Measurements from ENCODE around the gene GNAT2.
"Not testable (repeated sequence)": the region's sequence is repeated elsewhere in the genome, so short reads cannot be mapped to it uniquely, and the experiment has no call there.

GNAT2 gene

DNA sequence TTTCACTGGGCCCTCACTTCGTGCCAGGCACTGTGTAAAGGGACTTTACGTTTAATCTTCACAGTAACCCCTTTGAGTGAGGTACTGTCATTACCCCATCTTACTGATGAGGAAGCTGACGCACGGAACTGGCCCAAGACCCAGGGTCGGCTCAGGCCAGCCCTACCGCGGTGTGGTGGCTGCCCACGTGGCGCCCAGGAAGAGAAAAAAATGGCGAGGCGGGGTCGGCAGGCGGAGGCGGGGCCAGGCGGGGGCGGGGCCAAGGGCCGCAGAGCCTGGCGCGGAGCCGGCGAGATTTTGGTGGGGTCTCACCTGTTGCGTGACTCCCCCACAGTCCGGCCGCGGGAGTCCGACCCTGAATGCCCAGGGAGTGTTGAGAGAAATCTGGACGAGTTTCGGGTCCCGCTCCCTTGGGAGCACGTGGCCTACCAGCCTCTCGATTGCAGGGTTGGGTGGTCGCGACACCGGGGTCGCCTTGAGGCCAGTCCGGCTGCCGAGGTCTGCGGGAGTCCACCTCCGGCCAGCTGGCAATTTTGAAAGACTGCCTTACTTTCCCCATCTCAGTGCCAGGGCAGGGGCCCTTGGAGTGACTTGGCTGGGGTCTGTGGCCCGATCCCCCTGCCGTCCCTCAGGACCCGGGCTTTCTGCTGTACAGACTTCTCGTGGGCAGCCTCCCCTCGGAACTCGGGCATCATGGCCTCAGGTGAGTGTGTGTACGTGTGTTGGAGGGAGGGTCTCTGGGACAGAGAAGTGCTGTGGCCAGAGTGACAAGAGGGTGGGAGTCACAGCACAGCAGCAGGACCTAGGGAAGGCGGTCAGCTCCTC, at the start of gene GNAT2, which contains the start of gene AMPD2:
Gene GNAT2 (minus strand): TSS at position 41 of the 825 bp plus-strand sequence. CDS start 6,746 bp downstream, outside the sequence.
Gene AMPD2 (plus strand): TSS at position 262 of the 825 bp plus-strand sequence. CDS start 1,339 bp downstream, outside the sequence.
- DNase-seq, result peak; percentile 74

DNA sequence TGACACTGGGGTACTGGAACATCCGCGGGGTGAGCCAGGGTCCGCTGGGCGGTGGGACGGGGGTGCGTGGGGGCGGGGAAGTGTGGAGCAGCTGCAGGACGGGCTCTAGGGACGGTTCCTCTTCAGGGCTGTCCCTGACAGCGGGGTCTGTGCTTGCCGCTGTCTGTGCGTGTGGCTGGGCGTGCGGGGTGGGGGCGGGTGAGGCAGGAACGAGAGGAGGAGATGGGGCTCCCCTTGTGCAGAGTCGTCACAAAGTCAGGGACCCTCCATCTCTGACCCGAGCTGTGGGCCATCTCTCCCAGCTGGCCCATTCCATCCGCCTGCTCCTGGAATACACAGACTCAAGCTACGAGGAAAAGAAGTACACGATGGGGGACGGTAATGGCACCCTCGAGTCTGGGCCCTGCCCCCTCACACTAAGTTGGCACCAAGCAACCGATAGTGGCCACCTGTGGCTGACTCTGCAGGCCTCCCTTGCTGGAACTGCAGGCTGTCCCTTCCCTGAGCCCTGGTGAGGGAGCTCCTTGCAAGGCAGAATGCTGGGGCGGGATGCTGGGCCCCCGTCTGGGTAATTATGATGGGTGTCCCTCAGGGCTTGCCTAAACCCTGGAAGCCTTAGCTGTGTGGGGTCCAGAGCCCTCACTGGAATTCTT, 48.8 kb upstream of the GNAT2 start:
- DNase-seq, result no peak

DNA sequence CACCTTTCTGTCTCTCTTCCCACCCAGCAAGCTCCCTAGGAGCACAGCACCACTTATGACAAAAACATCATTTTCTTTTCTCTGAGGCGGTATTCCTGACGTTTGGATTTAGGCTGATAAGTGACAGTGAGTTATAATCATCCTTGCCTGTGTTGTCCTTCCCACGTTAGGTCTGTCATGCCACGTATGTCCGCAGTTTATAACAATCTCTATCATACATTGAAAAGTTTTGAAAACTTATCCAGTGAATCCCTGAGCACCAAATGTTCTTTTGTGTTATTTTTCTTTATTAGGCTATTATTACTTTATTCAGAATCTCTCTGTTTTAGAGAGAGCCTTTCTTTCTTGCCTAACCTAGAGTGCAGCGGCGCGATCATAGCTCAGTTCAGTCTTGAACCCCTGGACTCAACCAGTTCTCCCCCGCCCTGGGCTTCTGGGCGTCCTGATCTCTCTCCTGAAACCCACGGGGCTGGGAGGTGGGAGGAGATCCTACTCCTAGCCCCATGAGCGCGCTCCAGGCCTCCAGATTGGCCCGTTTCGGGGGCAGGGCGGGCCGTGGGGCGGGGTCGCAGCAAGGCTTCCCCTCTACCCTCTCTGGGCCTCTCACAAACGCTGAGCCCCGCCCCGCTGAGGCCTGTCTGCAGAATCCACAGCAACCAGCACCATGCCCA, 48.2 kb upstream of the GNAT2 start, which contains the start of gene GSTM2:
Gene GSTM2 (plus strand): TSS at position 606 of the 671 bp plus-strand sequence. CDS start 59 bp downstream, at position 665.
- peak; percentile 85 for DNase-seq

DNA sequence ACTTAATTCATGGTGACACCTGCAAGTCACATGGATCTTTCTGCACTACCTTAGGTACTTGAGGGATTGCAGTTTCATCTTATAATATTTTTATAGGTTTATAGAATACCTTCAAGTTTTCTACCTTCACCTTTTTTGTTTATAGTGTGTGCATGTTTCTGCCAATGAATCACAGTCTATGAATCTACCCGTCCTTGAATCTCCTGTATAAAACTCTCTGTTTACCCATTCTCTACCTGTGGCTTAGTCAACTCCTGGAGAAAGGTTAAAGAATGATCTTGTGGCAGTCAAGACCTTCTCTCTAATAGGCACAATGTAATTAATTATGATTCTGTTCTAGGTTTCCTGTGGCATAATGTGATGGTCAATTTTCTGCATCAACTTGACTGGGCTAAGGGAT, 45.3 kb upstream of the GNAT2 start:
- DNase-seq, result no peak

DNA sequence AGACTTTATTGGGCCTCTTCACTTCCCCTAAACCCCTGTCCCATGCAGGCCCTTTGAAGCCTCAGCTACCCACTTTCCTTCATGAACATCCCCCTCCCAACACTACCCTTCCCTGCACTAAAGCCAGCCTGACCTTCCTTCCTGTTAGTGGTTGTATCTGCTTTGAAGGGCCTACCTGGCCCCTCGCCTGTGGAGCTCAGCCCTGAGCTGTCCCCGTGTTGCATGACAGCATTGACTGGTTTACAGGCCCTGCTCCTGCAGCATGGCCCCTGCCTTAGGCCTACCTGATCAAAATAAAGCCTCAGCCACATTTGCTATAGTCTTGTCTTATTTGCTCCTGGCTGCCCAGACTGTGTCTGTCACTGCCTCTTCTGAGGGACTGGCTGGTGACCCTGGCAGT, 42.0 kb upstream of the GNAT2 start:
- DNase-seq, result no peak

DNA sequence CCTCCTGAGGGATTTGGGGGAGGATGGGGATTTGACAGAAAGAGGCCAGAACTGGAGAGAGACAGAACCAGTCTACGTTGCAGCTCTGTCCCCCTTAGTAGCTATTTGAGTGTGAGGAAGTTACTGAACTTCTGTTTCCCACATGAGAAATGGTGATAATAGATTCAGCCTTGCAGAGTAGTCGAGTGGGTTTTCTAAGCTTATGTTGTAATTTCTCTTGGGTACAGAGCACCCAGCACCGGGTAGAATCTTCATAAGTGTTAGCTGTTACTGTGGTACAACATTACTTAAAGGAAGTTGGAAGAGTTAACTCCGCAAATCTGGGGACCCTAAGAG, 41.2 kb upstream of the GNAT2 start:
- not testable (repeated sequence) for DNase-seq

DNA sequence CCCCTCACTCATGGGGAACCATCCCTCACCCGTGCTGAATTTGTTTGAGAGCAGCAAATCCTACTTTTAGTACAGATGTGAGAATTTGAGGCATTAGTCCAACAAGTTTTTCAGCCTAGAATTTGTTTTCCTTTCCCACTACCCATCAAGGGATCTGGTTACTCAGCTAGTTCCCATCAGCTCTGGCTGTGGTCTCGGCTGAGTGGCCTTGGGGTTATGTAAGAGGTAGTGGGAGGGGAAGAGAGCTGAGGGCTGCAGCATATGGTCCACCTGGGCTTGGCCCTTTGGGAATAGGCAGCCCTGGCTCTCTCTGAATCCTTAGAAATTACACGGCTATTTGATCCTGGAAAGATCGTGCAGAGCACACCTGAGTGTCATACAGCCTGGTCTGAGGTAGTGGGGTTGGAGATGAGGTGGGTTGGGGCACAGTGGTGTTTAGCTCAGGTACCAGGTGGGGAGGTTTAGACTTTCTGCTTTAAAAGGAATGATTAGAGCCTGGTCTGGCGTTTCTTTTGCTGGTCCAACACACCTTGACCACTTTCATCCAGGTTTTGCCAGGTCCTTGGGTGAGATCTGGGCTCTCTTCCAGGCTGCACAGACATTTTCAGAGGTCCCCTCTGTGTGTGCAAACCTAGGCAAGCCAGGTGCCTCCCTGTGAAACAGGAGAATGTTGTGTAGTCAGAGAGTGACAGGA, 40.7 kb upstream of the GNAT2 start:
- no peak for DNase-seq

DNA sequence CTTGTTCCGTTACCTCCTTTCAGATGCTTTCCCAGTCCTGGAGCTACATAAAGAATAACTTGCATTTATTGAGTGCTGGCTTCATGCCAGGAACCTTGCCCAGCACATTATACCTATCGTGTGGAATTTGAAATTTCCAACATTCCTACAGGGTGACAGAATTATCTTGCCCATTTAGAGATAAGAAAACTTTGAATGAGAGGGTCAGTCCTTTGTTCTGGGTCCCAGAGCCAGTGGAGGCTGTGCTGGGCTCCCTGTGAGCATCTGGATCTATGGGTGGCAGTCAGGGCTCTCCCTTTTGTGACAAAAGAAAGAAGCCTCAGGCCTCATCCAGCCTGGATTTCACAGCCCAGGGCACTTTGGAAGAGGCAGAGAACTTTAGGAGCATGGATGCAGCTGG, 39.7 kb upstream of the GNAT2 start:
- no peak for DNase-seq

DNA sequence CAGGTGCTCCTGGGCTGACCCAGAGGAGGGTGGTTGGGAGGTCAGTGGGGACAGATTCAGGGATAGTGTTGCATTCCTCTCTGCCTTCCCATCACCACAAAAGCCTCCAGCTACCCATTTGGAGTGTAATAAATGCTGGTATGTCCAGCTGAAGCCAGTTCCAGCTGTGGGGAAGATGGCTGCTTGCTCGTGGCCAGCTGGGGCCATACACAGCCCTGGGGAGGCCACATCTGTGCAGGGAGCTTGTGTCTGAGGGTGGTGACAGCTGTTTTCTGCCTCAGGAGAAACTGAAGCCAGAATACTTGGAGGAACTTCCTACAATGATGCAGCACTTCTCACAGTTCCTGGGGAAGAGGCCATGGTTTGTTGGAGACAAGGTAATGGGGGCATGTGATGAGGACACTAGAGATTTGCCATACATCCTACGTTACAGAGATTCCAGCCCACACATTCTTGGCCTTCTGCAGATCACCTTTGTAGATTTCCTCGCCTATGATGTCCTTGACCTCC, 39.2 kb upstream of the GNAT2 start:
- DNase-seq, result no peak

DNA sequence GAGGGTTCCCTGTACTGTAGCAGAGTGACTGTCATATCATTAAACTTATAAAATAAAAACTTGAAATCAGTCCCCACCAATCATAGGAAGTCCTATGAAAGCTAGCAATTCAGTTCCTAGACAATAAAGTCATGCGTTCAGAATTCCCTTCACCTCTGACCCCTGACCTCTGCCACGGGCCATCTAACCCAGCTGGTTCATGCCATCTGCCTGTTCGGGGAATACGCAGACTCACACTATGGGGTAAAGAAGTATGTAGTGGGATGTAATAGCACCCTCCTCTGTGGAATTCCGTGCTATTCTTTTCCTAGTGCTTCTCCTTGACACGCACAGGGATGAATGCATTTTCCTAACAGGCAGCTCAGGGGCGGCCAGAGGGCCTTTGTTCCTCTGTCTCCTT, 38.6 kb upstream of the GNAT2 start:
- DNase-seq, result no peak

DNA sequence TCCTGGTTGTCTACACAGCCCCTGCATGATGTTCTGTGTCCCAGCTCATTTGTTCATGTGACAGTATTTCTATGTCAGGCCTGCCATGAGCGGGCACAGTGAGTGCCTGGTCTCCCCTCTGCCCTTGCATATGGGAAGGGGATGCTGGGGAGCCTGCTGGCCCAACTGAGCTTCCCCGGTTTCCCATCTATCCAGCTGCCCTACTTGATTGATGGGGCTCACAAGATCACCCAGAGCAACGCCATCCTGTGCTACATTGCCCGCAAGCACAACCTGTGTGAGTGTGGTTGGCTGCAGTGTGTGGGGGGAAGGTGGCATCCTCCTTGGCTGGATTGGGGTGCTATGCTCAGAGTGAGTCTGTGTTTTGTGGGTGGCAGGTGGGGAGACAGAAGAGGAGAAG, 38.0 kb upstream of the GNAT2 start:
- no peak for DNase-seq

DNA sequence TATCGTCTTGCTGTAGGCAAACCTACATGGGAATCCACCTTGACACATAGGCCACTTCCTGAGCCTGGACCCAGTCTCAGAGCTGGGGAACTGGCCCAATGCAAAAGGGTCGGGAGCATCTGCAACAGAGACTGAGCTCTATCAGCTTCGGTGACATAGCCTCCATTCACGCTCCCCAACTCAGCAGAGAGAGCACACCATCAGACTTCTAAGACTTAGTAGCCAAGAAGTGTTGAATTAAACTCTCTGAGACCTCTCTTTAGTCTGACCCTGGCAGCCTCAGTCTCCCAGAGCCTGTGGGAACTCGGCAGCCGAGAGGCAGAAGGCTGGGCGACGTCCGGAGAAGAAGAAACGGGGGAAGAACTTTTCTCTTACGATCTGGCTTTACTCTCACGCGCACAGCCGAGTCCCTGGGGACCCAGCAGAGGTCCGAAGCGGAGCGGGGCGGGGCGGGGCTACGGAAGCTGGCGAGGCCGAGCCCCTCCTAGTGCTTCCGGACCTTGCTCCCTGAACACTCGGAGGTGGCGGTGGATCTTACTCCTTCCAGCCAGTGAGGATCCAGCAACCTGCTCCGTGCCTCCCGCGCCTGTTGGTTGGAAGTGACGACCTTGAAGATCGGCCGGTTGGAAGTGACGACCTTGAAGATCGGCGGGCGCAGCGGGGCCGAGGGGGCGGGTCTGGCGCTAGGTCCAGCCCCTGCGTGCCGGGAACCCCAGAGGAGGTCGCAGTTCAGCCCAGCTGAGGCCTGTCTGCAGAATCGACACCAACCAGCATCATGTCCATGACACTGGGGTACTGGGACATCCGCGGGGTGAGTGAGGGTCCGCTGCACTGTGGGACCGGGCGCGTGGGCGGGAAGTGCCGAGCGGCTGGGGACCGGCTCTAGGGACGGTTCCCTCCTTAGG, 36.5 kb upstream of the GNAT2 start, which contains the start of gene GSTM4:
Gene GSTM4 (plus strand): TSS at position 485 of the 905 bp plus-strand sequence. CDS start 291 bp downstream, at position 776.
- DNase-seq, result peak; percentile 71

DNA sequence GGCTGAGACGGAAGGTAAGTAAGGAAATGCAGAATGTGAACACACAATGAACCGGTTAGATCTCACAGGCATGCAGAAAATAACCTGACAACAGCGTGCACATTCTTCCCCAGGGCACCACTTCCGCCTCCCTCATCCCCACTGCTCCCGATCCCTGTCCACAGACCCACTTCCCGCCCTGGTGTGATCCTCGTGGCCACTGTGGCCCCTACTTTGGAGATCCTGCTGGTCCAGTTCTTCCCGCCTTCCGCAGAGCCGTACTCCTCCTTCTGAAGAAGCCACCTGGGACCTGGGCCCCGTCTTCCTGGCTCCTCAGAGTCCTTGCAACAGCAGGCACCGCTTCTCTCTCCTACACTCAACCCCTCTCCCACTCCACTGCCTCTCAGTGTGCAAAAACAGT, 35.1 kb upstream of the GNAT2 start:
- no peak for DNase-seq

DNA sequence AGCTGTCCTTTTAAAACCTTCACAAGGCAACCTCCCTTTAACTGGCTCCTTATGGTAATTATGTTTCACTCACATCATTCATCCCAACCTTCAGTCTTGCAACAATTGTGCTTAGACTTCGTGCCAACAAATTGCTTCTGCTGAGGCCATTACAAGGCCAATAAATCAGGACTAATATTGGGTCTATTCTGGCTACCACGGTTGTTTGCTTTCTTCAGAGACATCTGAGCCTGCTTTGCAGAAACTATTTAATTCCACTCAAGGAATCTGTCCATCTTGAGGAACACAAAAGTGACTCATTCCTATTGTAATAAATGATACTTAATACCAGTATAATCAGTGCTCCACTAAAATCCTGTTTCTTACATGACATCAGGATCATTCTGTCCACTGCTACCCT, 33.9 kb upstream of the GNAT2 start:
- no peak for DNase-seq

DNA sequence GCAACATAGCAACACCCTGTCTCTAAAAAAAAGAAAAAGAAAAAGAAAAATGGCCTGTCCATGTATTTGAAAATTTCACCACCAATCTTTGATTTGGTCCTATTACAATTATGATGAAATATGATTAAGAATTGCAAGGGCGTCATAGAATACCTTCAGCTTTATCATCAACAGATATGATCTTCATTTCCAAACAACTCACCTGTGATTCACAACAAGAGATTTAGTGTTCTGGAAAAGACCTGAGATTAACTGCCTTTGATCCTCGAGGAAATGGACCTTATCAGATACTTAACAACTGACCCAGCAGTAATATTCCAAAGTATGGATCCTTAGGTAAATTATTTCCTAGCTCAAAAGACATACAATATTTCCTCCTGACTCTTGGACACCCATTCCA, 33.0 kb upstream of the GNAT2 start:
- no peak for DNase-seq

DNA sequence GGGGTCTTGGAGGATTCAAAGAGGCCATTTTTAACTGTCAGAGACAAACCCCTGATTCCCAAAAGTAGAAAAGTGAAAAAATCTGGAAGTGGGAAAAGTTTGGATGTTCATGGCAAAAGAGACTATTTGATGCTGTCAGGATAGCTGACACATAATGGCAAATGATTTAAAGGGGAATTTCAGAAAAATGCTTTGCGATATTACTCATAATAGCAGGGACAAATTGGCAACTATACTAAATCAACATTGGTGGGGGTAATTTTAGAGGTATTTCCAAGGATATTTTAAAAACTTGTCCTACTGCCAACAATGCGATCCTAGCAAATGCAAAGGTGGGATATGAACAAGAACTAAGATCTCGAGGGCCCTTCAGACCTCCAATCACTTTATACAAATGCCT, 31.2 kb upstream of the GNAT2 start:
- no peak for DNase-seq

DNA sequence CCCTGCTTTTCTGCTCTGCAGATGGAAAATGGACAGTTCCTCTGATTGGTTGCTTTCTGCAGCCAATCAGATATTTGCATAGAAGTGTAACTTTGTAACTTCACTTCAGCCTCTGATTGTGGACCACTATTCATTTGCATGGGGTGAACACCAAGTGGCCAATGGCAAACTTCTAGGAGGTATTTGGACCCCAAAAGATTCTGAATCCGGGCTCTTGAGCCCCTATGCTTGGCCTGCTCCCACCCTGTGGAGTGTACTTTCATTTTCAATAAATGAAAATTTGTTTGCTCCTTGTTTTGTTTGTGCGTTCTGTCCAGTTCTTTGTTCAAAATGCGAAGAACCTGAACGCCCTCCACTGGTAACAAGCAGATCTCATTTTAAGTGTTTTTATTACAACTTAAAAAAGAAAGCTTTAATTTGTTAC, 30.1 kb upstream of the GNAT2 start:
- DNase-seq, result no peak

DNA sequence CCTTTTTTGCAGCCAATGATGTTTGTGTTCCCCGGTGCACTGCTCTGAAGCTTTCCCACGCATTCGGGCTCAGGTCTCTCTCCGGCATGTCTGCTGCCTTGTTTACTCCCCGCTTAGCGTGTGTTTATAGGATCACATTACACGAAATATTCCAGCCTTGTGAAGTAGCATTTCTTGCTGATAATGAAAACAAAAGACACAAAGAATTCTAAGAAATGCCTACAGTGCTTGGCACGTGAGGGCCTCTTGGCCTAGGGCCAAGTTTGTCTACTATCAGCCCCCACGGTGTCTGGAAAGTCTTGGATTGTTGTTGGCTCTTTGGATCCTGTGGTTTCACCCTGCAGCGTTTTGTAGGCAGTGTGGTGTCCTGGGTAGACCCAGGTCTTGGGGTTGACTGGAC, 25.3 kb upstream of the GNAT2 start:
- DNase-seq, result no peak

DNA sequence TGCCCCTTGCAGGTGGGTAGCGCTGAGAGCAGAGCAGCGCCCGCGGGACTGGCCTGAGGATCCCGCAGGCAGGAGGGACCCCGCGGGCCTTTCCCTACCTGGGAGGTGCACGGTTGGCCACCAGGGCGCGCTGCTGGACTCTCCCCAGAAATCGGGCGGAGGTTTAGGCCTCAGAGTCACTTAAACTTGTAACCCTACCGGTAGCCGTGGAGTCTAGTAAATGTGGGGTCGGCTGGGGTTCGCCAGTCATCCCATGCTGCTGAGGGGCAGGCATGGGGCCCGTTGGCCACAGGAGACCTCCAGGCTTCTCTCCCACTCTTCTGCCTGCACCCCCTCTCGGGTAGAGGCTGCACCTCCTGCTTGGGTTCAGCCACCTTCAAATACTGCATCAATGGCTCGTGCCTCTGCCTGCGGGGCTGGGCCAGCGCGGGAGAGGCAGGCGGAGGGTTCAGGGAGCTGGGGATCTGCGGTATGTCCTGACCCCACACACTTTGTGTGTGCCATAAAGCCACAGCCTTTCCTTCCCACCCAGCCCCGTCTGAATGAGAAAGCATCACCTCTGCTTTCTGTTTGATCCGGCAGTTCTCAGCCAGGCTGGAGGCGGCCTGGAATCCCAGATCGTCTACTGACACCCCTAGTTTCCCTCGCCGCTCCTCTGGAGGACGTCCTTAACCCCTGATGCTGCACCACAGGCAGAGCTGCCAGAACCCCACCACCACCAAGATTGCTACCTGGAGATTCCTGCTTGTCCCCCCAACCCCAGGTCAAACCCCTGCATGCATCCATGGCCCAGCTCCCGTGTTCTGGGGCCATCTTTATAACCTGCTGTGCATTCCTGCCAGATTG, 24.2 kb upstream of the GNAT2 start:
- DNase-seq, result peak; percentile 89

DNA sequence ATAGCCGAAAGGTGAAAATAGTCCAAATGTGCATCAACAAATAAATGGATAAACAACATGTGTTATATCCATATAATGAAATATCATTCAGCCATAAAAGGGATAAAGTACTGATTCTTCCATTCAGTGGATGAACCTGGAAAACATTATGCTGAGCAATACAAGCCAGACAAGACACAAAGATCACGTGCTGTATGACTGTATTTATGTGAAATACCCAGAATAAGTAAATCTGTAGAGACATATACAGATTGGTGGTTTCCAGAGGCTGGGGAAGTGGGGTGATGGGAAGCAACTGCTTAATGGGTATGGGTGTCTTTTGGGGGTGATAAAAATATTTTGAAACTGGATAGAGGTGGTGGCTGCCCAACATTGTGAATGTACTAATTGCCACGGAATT, 23.2 kb upstream of the GNAT2 start:
- no peak for DNase-seq

DNA sequence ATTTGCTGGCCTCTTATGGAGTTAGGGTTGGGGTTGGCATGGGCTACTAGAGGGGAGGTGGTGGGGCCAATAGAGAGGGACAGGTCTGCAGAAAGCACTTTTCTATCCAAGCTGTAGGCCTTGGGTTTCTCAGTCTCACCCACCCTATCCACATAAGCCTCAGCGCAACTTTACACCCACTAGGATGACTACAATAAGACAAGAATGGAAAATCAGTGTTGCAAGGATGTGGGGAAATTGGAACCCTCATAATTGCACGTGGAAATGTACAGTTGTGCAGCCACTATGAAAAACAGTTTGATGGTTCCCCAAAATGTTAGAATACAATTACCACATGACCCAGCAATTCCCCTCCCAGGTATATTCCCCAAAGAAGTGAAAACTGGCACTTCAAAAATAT, 22.4 kb upstream of the GNAT2 start:
- DNase-seq, result no peak
